ENCODE data around the gene CLHC1.
"Not testable (repeated sequence)": the region's sequence is repeated elsewhere in the genome, so short reads cannot be mapped to it uniquely, and the experiment has no call there.

The CLHC1 gene

DNA sequence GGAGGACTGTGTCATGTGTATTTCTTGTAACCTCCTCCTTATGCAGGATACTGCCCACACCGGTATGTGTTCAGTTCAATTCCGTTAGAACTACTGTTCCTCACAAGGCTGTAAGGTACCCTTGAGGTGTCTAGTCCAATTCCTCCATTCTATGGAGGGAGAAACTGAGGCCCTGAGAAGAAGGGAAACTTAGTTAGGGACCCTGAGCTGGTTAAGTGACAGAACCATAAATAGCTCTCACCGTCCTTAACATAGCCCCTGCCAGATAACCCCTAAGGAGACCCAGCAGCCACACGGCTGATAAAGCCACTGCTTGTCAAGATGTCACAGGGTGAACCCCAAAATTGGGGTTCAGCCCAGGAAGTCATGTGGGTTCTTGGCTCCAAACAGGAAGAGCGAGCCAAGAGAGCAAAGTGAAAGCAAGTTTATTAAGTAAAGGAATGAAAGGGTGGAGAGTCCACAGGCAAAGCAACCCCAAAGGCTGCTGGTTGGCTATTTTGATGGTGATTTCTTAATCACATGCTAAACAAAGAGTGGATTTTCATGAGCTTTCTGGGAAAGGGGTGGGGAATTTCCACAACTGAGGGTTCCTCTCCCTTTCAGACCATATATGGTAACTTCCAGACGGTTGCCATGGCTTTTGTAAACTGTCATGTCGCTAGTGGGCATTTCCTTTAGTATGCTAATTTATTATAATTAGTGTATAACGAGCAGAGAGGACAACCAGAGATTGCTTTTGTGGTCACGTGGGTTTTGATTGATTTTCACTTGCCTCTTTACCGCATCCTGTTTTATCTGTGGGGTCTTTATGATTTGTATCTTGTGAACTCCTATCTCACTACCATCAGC lies 98.4 kb downstream of the CLHC1 start:
- DNase-seq = no peak

DNA sequence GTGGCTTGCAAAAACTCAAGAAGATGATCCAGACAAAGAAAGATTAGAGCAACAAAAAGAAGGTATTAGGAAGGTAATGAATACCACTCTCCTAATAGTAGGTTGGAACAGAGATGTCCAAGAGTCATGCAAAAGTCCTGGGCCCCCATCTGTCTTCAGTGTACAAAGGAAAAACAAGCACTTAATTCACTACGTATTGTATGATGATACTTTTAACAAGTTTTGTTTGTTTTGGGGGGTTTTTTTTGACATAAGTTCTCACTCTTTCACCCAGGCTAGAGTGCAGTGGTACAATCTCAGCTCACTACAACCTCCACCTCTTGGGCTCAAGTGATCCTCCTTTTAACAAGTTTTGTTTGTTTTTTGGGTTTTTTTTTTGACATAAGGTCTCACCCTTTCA lies 101.2 kb downstream of the CLHC1 start:
- no peak for DNase-seq

DNA sequence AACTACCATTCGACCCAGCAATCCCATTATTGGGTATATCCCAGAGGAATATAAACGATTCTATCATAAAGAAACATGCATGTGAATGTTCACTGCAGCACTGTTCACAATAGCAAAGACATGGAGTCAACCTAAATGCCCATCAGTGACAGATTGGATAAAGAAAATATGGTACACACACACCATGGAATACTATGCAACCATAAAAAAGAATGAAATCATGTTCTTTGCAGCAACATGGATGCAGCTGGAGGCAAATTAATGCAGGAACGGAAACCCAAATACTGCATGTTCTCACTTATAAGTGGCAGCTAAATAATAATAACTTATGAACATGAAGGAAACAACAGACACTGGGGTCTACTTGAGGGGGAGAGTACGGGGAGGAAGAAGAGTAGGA lies 105.5 kb downstream of the CLHC1 start:
- not testable (repeated sequence) for DNase-seq
